ENCODE measurements around the gene KANSL1L.

DNA sequence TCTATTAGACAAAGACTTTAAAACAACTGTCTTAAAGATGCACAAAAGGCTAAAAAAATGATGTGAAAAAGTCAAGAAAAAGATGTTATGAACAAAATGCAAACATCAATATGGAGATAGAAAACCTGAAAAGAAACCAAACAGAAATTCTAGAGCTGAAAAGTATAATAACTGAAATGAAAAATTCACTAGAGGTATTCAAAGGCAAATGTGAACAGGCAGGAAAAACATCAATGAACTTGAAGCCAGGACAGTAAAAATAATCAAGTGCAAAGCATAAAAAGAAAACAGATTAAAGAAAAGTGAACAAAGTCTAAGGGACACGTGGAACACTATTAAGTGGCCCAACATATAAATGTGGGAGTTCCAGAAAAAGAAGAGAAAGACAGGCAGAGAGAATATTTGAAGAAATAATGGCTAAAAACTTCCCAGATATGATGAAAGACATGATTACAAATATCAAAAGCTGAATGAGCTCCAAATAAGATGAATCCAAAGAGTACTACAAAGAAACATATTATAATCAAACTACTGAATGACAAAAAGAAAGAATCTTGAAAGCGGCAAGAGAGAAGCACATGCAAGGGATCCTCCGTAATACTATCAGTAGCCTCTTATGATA lies 57.5 kb downstream of the KANSL1L start:
- no peak for TF ChIP-seq EZH2 (IDR thresholded peaks at IDR 0.05; ENCODE audit: insufficient read depth, poor library complexity, severe bottlenecking)
- no peak for TF ChIP-seq EZH2phosphoT487 (IDR thresholded peaks at IDR 0.05; ENCODE audit: insufficient read depth, low read depth)

All from GM23248 (cell line).